HCT116 (cell line): ENCODE measurements around the gene MRPL45. TPM values are rescaled to one million over a fixed set of nuclear protein-coding genes. Genes with fewer than 3 reads are reported as not detected.
A peak's percentile ranks its signal among the peaks of the same experiment; 100 is the strongest.

Experiments used
- ATAC-seq: fragments of 200-7000 bp; cut with Tn5 transposase; 2 replicates; pipeline ENCODE4 v1.9.1; 2020; ENCODE audit warnings: mild to moderate bottlenecking, moderate library complexity
- BruUV-seq: library from RNA; stranded (reverse); fragments of 400-500 nt; replicated peaks from 2 replicates; lab custom pipeline; 2021; lab: Mats Ljungman, UMichigan
- CTCF ChIA-PET: fragments of 300-600 bp; sonication (Branson Sonifier 250); formaldehyde crosslinking; loops from one replicate; lab custom pipeline; 2021; ENCODE audit warnings: antibody characterized with exemption; lab: Charles Lee
- POLR2A ChIA-PET: fragments of 300-600, 350-600 bp; sonication (Branson Sonifier 250); formaldehyde crosslinking; loops from one replicate; lab custom pipeline; 2021; ENCODE audit warnings: antibody characterized with exemption; lab: Charles Lee
- RAD21 ChIA-PET, 2 experiments: fragments of 300-600 bp; sonication (Branson Sonifier 250); formaldehyde crosslinking; loops; one replicate each; lab custom pipeline; 2023; ENCODE audit warnings: low total read pairs in 2 of 2; ENCODE audit not compliant: uncharacterized antibody in 2 of 2, unreplicated experiment in 2 of 2, low non-redundant PET in 1 of 2; lab: Charles Lee
- DNase-seq: peaks from one replicate; pipeline ENCODE4 v3.0.0-alpha.2; 2010; ENCODE audit warnings: low read depth, low spot score
- H2AFZ ChIP-seq: fragments of 200-600 bp; shearing (Covaris generic), sonication (generic); 2 replicates; pipeline ENCODE4 v1.6.1; 2017; ENCODE audit warnings: low read depth, mixed run types, mixed read lengths, antibody characterized with exemption, low read length; ENCODE audit not compliant: poor library complexity, severe bottlenecking
- H3K27ac ChIP-seq: 2 replicates; pipeline ENCODE4 v1.5.1; 2012; ENCODE audit warnings: low read depth, low read length
- H3K27me3 ChIP-seq: fragments of 200-600 bp; sonication (generic); 2 replicates; pipeline ENCODE4 v1.6.1; 2016; ENCODE audit warnings: mixed run types, low read length, mixed read lengths; ENCODE audit not compliant: insufficient read depth
- H3K36me3 ChIP-seq, 2 experiments: fragments of 200-500 bp in 1 of 2; fragments of 200-600 bp in 1 of 2; sonication (Bioruptor generic) in 1 of 2; sonication (generic) in 1 of 2; 2 replicates each; pipeline versions ENCODE4 v1.5.1 to v1.6.1; 2014 to 2016; ENCODE audit warnings: low read length in 2 of 2, inconsistent platforms in 1 of 2, mixed read lengths in 1 of 2, mixed run types in 1 of 2; ENCODE audit not compliant: insufficient read depth in 2 of 2, control insufficient read depth in 1 of 2
- H3K4me1 ChIP-seq, 2 experiments: fragments of 200-600 bp in 1 of 2; sonication (generic) in 1 of 2; 2 replicates each; pipeline versions ENCODE4 v1.5.1 to v1.6.1; 2012 to 2017; ENCODE audit warnings: low read length in 2 of 2, inconsistent platforms in 1 of 2, mild to moderate bottlenecking in 1 of 2, mixed read lengths in 1 of 2, mixed run types in 1 of 2, moderate library complexity in 1 of 2; ENCODE audit not compliant: insufficient read depth in 2 of 2, control insufficient read depth in 1 of 2
- H3K4me2 ChIP-seq: fragments of 200-600 bp; sonication (generic); 2 replicates; pipeline ENCODE4 v1.6.1; 2017; ENCODE audit warnings: mixed run types, low read length, mixed read lengths
- H3K4me3 ChIP-seq, 2 experiments: fragments of 200-600 bp in 1 of 2; sonication (generic) in 1 of 2; replicated peaks in 1 of 2; 2 replicates each; pipeline ENCODE4 v1.5.1; 2011 to 2016; ENCODE audit warnings: low read length in 2 of 2, control low read depth in 1 of 2, low read depth in 1 of 2, mild to moderate bottlenecking in 1 of 2, mixed read lengths in 1 of 2, mixed run types in 1 of 2
- H3K79me2 ChIP-seq: fragments of 200-600 bp; sonication (generic); 2 replicates; pipeline ENCODE4 v1.6.1; 2017; ENCODE audit warnings: mild to moderate bottlenecking, mixed run types, low read length, moderate library complexity, mixed read lengths; ENCODE audit not compliant: insufficient read depth
- H3K9ac ChIP-seq: fragments of 200-600 bp; sonication (generic); 2 replicates; pipeline ENCODE4 v1.6.1; 2016; ENCODE audit warnings: low read length, mixed read lengths
- H3K9me2 ChIP-seq: fragments of 200-600 bp; sonication (generic), shearing (Covaris generic); 2 replicates; pipeline ENCODE4 v1.6.1; 2017; ENCODE audit warnings: mixed run types, mild to moderate bottlenecking, moderate library complexity; ENCODE audit not compliant: insufficient read depth
- H3K9me3 ChIP-seq, 2 experiments: fragments of 200-500 bp in 1 of 2; fragments of 200-600 bp in 1 of 2; sonication (Bioruptor generic) in 1 of 2; sonication (generic) in 1 of 2; 2 replicates each; pipeline ENCODE4 v1.6.1; 2014 to 2017; ENCODE audit warnings: low read length in 2 of 2, mixed read lengths in 2 of 2, inconsistent platforms in 1 of 2, low read depth in 1 of 2, mild to moderate bottlenecking in 1 of 2, mixed run types in 1 of 2, moderate library complexity in 1 of 2; ENCODE audit not compliant: control insufficient read depth in 1 of 2, insufficient read depth in 1 of 2
- H4K20me1 ChIP-seq: fragments of 200-600 bp; sonication (generic), shearing (Covaris generic); 2 replicates; pipeline ENCODE4 v1.6.1; 2017; ENCODE audit warnings: mixed run types, mild to moderate bottlenecking, moderate library complexity; ENCODE audit not compliant: insufficient read depth
- CBX3 ChIP-seq: IDR thresholded peaks from 2 replicates; pipeline ENCODE4 v1.6.1; 2012; ENCODE audit warnings: low read depth
- CEBPB ChIP-seq: IDR thresholded peaks from 2 replicates; pipeline ENCODE4 v1.6.1; 2012; ENCODE audit warnings: low read depth
- EGR1 ChIP-seq: IDR thresholded peaks from 2 replicates; pipeline ENCODE4 v1.6.1; 2012; ENCODE audit warnings: low read depth
- ELF1 ChIP-seq: IDR thresholded peaks from 2 replicates; pipeline ENCODE4 v1.6.1; 2012; ENCODE audit warnings: low read depth, borderline replicate concordance
- EZH2phosphoT487 ChIP-seq: fragments of 200-600 bp; IDR thresholded peaks from 2 replicates; pipeline ENCODE4 v1.6.1; 2018; ENCODE audit warnings: antibody characterized with exemption, borderline replicate concordance
- FOSL1 ChIP-seq: IDR thresholded peaks from 2 replicates; pipeline ENCODE4 v1.6.1; 2012; ENCODE audit warnings: low read depth
- POLR2A ChIP-seq: IDR thresholded peaks from 2 replicates; pipeline ENCODE4 v1.7.0; 2011; ENCODE audit warnings: borderline replicate concordance; ENCODE audit not compliant: insufficient read depth, insufficient read length; ENCODE audit errors: extremely low read depth
- POLR2AphosphoS5 ChIP-seq: IDR thresholded peaks from 2 replicates; pipeline ENCODE4 v1.6.1; 2011; ENCODE audit warnings: mild to moderate bottlenecking, low read depth, low read length, moderate library complexity
- SIN3A ChIP-seq: IDR thresholded peaks from 2 replicates; pipeline ENCODE4 v1.6.1; 2012; ENCODE audit warnings: low read depth
- SP1 ChIP-seq: IDR thresholded peaks from 2 replicates; pipeline ENCODE4 v1.6.1; 2012; ENCODE audit warnings: low read depth
- SRF ChIP-seq: IDR thresholded peaks from 2 replicates; pipeline ENCODE4 v1.6.1; 2012; ENCODE audit warnings: low read depth
- TCF7L2 ChIP-seq: IDR thresholded peaks from 2 replicates; pipeline ENCODE4 v1.7.0; 2011; ENCODE audit warnings: borderline replicate concordance, inconsistent platforms; ENCODE audit not compliant: insufficient read depth, insufficient read length; ENCODE audit errors: extremely low read depth
- ZFX ChIP-seq: fragments of 450-650 bp; IDR thresholded peaks from 2 replicates; pipeline ENCODE4 v1.6.1; 2017
- intact Hi-C: fragments of 100-400 bp; cut with micrococcal nuclease; formaldehyde crosslinking; loops from 2 replicates; pipeline ENCODE4 v1.10.0; 2022
- total RNA-seq: library from RNA; stranded (reverse); gene quantifications from one replicate; pipeline ENCODE4 v1.2.1, GENCODE V29; 2021; ENCODE audit not compliant: unreplicated experiment
- TF ChIP-seq, protein P1 (sequence below), 3 experiments: fragments of 200-600 bp in 1 of 3; sonication (generic) in 1 of 3; IDR thresholded peaks in 2 of 3; conservative IDR thresholded peaks in 1 of 3; 2 replicates each; pipeline ENCODE4 v1.5.1; 2012 to 2017; ENCODE audit warnings: low read depth in 2 of 3, low read length in 2 of 3, antibody characterized with exemption in 1 of 3, borderline replicate concordance in 1 of 3, control low read depth in 1 of 3, mild to moderate bottlenecking in 1 of 3, mixed read lengths in 1 of 3, mixed run types in 1 of 3, moderate library complexity in 1 of 3; ENCODE audit not compliant: insufficient read depth in 1 of 3
- TF ChIP-seq, protein P2 (sequence below): IDR thresholded peaks from 2 replicates; pipeline ENCODE4 v1.6.1; 2012; ENCODE audit warnings: low read depth
- TF ChIP-seq, protein P3 (sequence below): IDR thresholded peaks from 2 replicates; pipeline ENCODE4 v1.6.1; 2012

Gene MRPL45
- total RNA-seq, 1 experiment from 2014 or later: 76.1 TPM

DNA sequence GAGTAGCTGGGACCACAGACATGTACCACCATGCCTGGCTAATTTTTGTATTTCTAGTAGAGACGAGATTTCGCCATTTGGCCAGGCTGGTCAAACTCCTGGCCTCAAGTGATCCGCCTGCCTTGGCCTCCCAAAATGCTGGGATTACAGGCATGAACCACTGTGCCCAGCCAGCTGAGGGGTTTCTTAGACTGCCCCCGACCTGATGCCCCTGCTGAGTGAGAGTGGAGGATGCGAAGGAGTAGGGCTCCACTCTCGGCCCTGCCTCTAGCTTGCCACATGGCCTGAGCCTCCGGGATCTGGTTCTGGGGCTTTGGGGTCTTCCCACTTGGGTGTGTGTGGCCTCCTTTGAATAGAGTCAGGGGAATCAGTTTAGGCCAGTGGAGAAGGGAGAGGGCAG is 35.8 kb downstream of the MRPL45 start:
- BruUV-seq: no TSS peak
- no peak for DNase-seq

GRCh38 chr17:38333635-38334295 is 36.8 kb downstream of the MRPL45 start:
- H3K36me3 ChIP-seq: no peaks in the 10 kb centered on the region
- no peaks in the 10 kb centered on the region for H3K9me3 ChIP-seq
- no peak overlapping the region for H3K9ac ChIP-seq
- DNase-seq: no peak
- H3K27me3 ChIP-seq: no peaks in the 10 kb centered on the region
- no peak overlapping the region for H3K4me3 ChIP-seq
- ChIA-PET RAD21 (interaction anchor here (0.6 to 1.4 kb wide), 3 partner anchors 11 to 81 kb away, joined by 3 to 4 read pairs (median 3); no protein-coding TSS in a partner anchor), CTCF (interaction anchor here (0.6 to 3.1 kb wide), 8 partner anchors 9 to 334 kb away, joined by 3 to 23 read pairs (median 6); partner anchors contain the start of gene SOCS7), POLR2A (interaction anchor here (0.6 kb wide), 1 partner anchor 24 kb away, joined by 3 read pairs; no protein-coding TSS in a partner anchor)
- no peaks in the 10 kb centered on the region for H3K4me1 ChIP-seq
- H3K9me2 ChIP-seq: no peaks in the 10 kb centered on the region
- H3K79me2 ChIP-seq: no peaks in the 10 kb centered on the region
- no peak overlapping the region for H3K27ac ChIP-seq
- no TSS peak for BruUV-seq
- no peaks in the 10 kb centered on the region for H4K20me1 ChIP-seq
- H2AFZ ChIP-seq: no peak overlapping the region
- intact Hi-C loops: loop anchor here (5.0 kb wide), 1 partner anchor 79 kb away; no protein-coding TSS in a partner anchor
- ATAC-seq: peak; percentile 90
- no peak overlapping the region for H3K4me2 ChIP-seq
- TF ChIP-seq CBX3: no peak
- TF ChIP-seq POLR2AphosphoS5: no peak
- TF ChIP-seq, protein P1, sequence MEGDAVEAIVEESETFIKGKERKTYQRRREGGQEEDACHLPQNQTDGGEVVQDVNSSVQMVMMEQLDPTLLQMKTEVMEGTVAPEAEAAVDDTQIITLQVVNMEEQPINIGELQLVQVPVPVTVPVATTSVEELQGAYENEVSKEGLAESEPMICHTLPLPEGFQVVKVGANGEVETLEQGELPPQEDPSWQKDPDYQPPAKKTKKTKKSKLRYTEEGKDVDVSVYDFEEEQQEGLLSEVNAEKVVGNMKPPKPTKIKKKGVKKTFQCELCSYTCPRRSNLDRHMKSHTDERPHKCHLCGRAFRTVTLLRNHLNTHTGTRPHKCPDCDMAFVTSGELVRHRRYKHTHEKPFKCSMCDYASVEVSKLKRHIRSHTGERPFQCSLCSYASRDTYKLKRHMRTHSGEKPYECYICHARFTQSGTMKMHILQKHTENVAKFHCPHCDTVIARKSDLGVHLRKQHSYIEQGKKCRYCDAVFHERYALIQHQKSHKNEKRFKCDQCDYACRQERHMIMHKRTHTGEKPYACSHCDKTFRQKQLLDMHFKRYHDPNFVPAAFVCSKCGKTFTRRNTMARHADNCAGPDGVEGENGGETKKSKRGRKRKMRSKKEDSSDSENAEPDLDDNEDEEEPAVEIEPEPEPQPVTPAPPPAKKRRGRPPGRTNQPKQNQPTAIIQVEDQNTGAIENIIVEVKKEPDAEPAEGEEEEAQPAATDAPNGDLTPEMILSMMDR (IDR thresholded peaks at IDR 0.05 in 2 of 3, conservative IDR thresholded peaks at IDR 0.05 in 1 of 3; ENCODE audit: borderline replicate concordance in 1 of 3, insufficient read depth in 1 of 3, low read depth in 2 of 3, low read length in 2 of 3): peak; percentile 60 to 98 (median 93); a peak in 5 of 6 replicates
- TF ChIP-seq, protein P2, sequence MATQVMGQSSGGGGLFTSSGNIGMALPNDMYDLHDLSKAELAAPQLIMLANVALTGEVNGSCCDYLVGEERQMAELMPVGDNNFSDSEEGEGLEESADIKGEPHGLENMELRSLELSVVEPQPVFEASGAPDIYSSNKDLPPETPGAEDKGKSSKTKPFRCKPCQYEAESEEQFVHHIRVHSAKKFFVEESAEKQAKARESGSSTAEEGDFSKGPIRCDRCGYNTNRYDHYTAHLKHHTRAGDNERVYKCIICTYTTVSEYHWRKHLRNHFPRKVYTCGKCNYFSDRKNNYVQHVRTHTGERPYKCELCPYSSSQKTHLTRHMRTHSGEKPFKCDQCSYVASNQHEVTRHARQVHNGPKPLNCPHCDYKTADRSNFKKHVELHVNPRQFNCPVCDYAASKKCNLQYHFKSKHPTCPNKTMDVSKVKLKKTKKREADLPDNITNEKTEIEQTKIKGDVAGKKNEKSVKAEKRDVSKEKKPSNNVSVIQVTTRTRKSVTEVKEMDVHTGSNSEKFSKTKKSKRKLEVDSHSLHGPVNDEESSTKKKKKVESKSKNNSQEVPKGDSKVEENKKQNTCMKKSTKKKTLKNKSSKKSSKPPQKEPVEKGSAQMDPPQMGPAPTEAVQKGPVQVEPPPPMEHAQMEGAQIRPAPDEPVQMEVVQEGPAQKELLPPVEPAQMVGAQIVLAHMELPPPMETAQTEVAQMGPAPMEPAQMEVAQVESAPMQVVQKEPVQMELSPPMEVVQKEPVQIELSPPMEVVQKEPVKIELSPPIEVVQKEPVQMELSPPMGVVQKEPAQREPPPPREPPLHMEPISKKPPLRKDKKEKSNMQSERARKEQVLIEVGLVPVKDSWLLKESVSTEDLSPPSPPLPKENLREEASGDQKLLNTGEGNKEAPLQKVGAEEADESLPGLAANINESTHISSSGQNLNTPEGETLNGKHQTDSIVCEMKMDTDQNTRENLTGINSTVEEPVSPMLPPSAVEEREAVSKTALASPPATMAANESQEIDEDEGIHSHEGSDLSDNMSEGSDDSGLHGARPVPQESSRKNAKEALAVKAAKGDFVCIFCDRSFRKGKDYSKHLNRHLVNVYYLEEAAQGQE: no peak
- TF ChIP-seq CEBPB: no peak
- no peak for TF ChIP-seq TCF7L2

More for the DNA sequence above, 35.8 kb downstream of the MRPL45 start:
- no peaks in the 10 kb centered on the region for H4K20me1 ChIP-seq
- H3K79me2 ChIP-seq: no peaks in the 10 kb centered on the region
- H3K9me2 ChIP-seq: no peaks in the 10 kb centered on the region
- H3K9ac ChIP-seq: no peak overlapping the region
- H3K36me3 ChIP-seq: no peaks in the 10 kb centered on the region
- no peak overlapping the region for H2AFZ ChIP-seq
- intact Hi-C loops: loop anchor here (5.0 kb wide), 1 partner anchor 80 kb away; no protein-coding TSS in a partner anchor
- ChIA-PET RAD21 (interaction anchor here in 1 of 2 experiments (1.4 kb wide), 1 partner anchor 82 kb away, joined by 4 read pairs; no protein-coding TSS in a partner anchor), POLR2A (no interaction called here), CTCF (interaction anchor here (1.2 to 3.1 kb wide), 5 partner anchors 8 to 335 kb away, joined by 3 to 23 read pairs (median 14); no protein-coding TSS in a partner anchor)
- no peaks in the 10 kb centered on the region for H3K27me3 ChIP-seq
- H3K4me1 ChIP-seq: no peaks in the 10 kb centered on the region
- no peak overlapping the region for H3K27ac ChIP-seq
- no peak overlapping the region for H3K4me3 ChIP-seq
- no peaks in the 10 kb centered on the region for H3K9me3 ChIP-seq
- H3K4me2 ChIP-seq: no peak overlapping the region
- TF ChIP-seq SIN3A: no peak
- TF ChIP-seq ZFX: no peak
- TF ChIP-seq SRF: no peak
- TF ChIP-seq SP1: no peak
- TF ChIP-seq, protein P3, sequence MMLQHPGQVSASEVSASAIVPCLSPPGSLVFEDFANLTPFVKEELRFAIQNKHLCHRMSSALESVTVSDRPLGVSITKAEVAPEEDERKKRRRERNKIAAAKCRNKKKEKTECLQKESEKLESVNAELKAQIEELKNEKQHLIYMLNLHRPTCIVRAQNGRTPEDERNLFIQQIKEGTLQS: no peak
- no peak for TF ChIP-seq EGR1
- TF ChIP-seq POLR2AphosphoS5: no peak
- no peak for TF ChIP-seq CBX3
- no peak for TF ChIP-seq POLR2A
- TF ChIP-seq TCF7L2: no peak
- TF ChIP-seq ELF1: no peak
- no peak for TF ChIP-seq FOSL1
- TF ChIP-seq EZH2phosphoT487: no peak
- no peak for ATAC-seq
